Breast epithelium (tissue), 4 donors: ENCODE data around the gene EHD4. TPM values are rescaled to one million over a fixed set of nuclear protein-coding genes. Genes with fewer than 3 reads are reported as not detected.

ENCODE experiments used
- DNase-seq, 2 donors: peaks; one replicate each; pipeline ENCODE4 v3.0.0-alpha.2; 2019; ENCODE audit warnings: low spot score in 2 of 2
- H3K27ac ChIP-seq, 2 donors: fragments of 200-600 bp; sonication (generic) in 1 of 2; one replicate each; pipeline ENCODE4 v1.5.1; 2016 to 2019; ENCODE audit warnings: mild to moderate bottlenecking in 1 of 2
- H3K27me3 ChIP-seq, 2 donors: fragments of 200-600 bp; sonication (generic) in 1 of 2; one replicate each; pipeline versions ENCODE4 v1.5.1 to v1.6.0; 2017 to 2019; ENCODE audit warnings: control low read depth in 1 of 2, mild to moderate bottlenecking in 1 of 2
- H3K36me3 ChIP-seq: fragments of 200-600 bp; one replicate; pipeline ENCODE4 v1.5.1; 2019
- H3K4me1 ChIP-seq, 2 donors: fragments of 200-600 bp; sonication (generic); one replicate each; pipeline ENCODE4 v1.5.1; 2016 to 2019; ENCODE audit warnings: control low read depth in 1 of 2
- H3K4me3 ChIP-seq, 3 donors: fragments of 200-600 bp; sonication (generic); 1 replicate in 2 of 3; 2 replicates in 1 of 3; pipeline ENCODE4 v1.5.1; 2016 to 2019; ENCODE audit warnings: mild to moderate bottlenecking in 3 of 3, moderate library complexity in 2 of 3
- H3K9me3 ChIP-seq, 2 donors: fragments of 200-600 bp; sonication (generic) in 1 of 2; one replicate each; pipeline ENCODE4 v1.5.1; 2016 to 2019; ENCODE audit warnings: control low read depth in 1 of 2
- CTCF ChIP-seq, 3 donors: fragments of 450-650 bp; IDR thresholded peaks; one replicate each; pipeline ENCODE4 v1.5.1; 2016 to 2017; ENCODE audit warnings: antibody characterized with exemption in 3 of 3, mild to moderate bottlenecking in 3 of 3, moderate library complexity in 3 of 3
- POLR2A ChIP-seq: fragments of 450-650 bp; IDR thresholded peaks from one replicate; pipeline ENCODE4 v1.6.1; 2016; ENCODE audit warnings: antibody characterized with exemption, mild to moderate bottlenecking, moderate library complexity
- POLR2AphosphoS5 ChIP-seq, 3 donors: sonication (generic); formaldehyde crosslinking; IDR thresholded peaks; one replicate each; pipeline ENCODE4 v1.6.1; 2017; ENCODE audit warnings: antibody characterized with exemption in 3 of 3
- intact Hi-C: fragments of 100-400 bp; cut with DNase I; formaldehyde crosslinking; loops from one replicate; pipeline ENCODE4 v1.15.1; 2023; ENCODE audit warnings: low total_unique reads
- total RNA-seq, 3 donors: library from RNA; depleted of rRNA; stranded (reverse); fragments of >200 nt; gene quantifications; one replicate each; pipeline ENCODE4 v1.1.0, GENCODE V29; 2016

Gene EHD4
- total RNA-seq, 3 donors from 2014 or later: 30.2 to 30.5 (median 30.4) TPM

- H3K27ac ChIP-seq: peak overlapping the region; percentile 48 to 69
- intact Hi-C loops: no loop called here
- H3K27me3 ChIP-seq: no peaks in the 10 kb centered on the region
- no peak overlapping the region for H3K4me3 ChIP-seq
- H3K9me3 ChIP-seq: no peaks in the 10 kb centered on the region
- peaks cover 15% of the 10 kb centered on the region for H3K36me3 ChIP-seq
- peaks cover 0 to 8% of the 10 kb centered on the region in 2 donors for H3K4me1 ChIP-seq
- no peak for DNase-seq
- TF ChIP-seq POLR2A (no peak), CTCF (IDR thresholded peaks at IDR 0.05) (no peak), POLR2AphosphoS5 (IDR thresholded peaks at IDR 0.05) (no peak)
These were observed 121.7 kb downstream of the EHD4 start for GRCh38 chr15:41850482-41851166.

DNA sequence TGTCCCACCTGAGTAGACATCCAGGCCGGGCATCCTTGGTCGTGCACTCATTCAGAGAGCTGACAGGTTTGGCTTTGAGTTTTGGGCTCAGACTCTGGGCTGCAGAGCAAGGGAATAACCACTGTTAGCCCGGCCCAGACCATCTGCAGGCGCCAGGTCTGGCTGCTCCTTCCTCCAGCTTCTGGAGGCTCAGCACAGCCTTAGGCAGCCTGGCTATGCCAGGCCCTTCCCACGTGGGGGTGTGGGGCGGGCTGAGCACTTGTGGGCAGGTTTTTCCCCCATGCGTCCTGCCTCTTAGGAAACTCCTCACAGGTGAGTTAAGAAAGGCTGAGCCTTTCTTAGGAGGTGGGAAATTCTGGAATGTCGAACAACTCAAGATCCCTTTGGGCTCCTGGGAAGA, 122.5 kb downstream of the EHD4 start:
- H3K36me3 ChIP-seq: peaks cover 15% of the 10 kb centered on the region
- intact Hi-C loops: no loop called here
- H3K27ac ChIP-seq: peak overlapping the region; percentile 48 to 69
- H3K4me1 ChIP-seq: peaks cover 0 to 8% of the 10 kb centered on the region in 2 donors
- no peaks in the 10 kb centered on the region for H3K9me3 ChIP-seq
- TF ChIP-seq CTCF (IDR thresholded peaks at IDR 0.05) (no peak), POLR2A (no peak), POLR2AphosphoS5 (IDR thresholded peaks at IDR 0.05) (no peak)
- peak; percentile 81 to 83 for DNase-seq
- H3K27me3 ChIP-seq: no peaks in the 10 kb centered on the region
- no peak overlapping the region for H3K4me3 ChIP-seq

- intact Hi-C loops: no loop called here
- peaks cover 15% of the 10 kb centered on the region for H3K36me3 ChIP-seq
- DNase-seq: no peak
These were observed 123.2 kb downstream of the EHD4 start for GRCh38 chr15:41849204-41849603.

DNA sequence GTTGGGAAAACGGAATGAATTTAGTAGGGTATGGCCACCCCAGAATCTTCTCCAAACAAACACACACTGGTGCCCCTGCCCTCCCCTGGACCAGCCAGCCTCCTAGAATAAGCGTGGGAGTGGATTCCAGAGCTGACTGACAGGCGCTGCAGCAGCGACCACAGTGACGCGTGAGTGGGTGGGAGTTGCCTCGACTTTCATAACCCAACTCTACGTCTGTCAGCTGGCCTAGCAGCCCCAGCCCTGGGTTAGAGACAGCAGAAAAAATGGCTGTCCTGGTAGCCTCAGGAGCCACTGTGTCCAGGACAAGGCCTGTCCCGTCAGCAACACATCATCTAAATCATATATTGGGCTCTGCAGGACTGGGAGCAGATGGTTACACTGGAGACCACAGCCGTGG, 123.7 kb downstream of the EHD4 start:
- Histone ChIP-seq H3K4me3 (no peak overlapping the region), H3K9me3 (no peaks in the 10 kb centered on the region), H3K27me3 (no peaks in the 10 kb centered on the region), H3K36me3 (peaks cover 15% of the 10 kb centered on the region), H3K27ac (no peak overlapping the region), H3K4me1 (peaks cover 0 to 8% of the 10 kb centered on the region in 2 donors)
- intact Hi-C loops: no loop called here
- no peak for DNase-seq
- TF ChIP-seq POLR2A (no peak), CTCF (IDR thresholded peaks at IDR 0.05) (no peak), POLR2AphosphoS5 (IDR thresholded peaks at IDR 0.05) (no peak)

More at GRCh38 chr15:41849204-41849603, 123.2 kb downstream of the EHD4 start:
- Histone ChIP-seq H3K4me1 (peaks cover 0 to 8% of the 10 kb centered on the region in 2 donors), H3K4me3 (no peak overlapping the region), H3K27ac (peak overlapping the region; percentile 48 to 69), H3K9me3 (no peaks in the 10 kb centered on the region), H3K27me3 (no peaks in the 10 kb centered on the region)
- TF ChIP-seq POLR2A: no peak
- TF ChIP-seq POLR2AphosphoS5 (IDR thresholded peaks at IDR 0.05): no peak
- no peak for TF ChIP-seq CTCF (IDR thresholded peaks at IDR 0.05)

DNA sequence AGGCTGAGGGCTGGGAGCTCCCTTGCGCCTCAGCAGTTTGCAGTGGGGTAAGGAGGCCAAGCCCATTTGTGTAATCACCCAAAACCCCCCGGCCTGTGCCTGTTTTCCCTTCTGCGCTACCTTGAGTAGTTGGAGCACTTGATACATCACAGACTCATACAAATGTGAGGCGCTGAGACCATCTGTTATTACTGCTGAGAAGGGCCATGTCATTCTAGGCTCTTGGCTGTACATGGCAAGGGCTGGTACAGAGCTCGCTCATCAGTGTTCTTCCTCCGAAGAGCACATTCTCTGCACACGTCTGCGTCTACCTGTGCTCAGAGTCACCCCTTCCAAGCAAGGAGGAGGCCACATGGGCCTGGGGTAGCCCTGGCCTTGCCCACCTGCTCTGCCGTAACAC, 124.4 kb downstream of the EHD4 start:
- Histone ChIP-seq H3K27ac (no peak overlapping the region), H3K36me3 (peaks cover 15% of the 10 kb centered on the region), H3K27me3 (no peaks in the 10 kb centered on the region), H3K4me1 (peaks cover 0 to 8% of the 10 kb centered on the region in 2 donors), H3K4me3 (no peak overlapping the region), H3K9me3 (no peaks in the 10 kb centered on the region)
- no peak for DNase-seq
- intact Hi-C loops: no loop called here
- TF ChIP-seq POLR2A (no peak), CTCF (IDR thresholded peaks at IDR 0.05) (no peak), POLR2AphosphoS5 (IDR thresholded peaks at IDR 0.05) (no peak)
